ENCODE measurements around the gene ATP6V1A. TPM values are rescaled to one million over a fixed set of nuclear protein-coding genes. Genes with fewer than 3 reads are reported as not detected.

The ATP6V1A gene
- total and polyA plus RNA-seq, 2 of the 13 experiments (the other 11 are each of a cell fraction or from before 2014, with no cell fraction given), result 23.4 to 95.1 TPM

DNA sequence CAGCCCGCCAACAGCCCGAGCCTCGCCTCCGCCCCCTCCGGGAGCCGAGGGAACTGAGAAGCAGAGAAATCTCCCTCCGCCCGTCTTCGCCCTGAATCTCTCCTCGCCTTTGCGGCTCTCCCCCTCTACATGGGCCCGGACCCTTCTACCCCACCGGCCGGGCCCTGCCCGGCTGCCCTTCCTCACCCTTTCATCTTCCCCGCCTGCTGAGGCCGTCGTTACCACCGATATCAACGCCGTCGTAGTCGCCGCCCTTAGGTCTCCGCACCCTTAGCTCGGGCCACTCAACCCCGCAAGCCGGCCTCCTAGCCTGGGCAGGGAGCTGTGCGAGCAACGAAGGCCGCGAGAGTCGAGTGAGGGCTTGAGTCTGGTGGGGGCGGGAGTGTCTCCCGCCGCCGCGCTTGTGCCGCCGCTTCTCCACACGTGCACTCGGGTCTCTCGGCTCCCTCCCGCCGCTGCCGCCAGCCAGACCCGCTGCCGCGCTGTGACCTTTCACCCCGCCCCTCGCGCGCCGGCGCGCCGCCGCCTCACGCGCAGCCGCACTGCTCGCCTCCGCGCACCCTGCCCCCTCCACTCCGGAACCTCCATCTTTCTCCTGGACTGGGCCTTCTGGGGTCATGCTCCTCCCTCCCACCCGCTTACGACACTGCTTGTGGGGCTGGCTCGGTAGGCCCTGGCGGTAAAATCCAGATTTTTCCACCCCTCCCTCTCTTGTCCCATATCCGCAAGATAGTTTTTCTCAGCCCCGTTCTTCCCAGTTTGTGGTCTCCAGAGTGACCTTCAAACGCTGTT, 883 bp upstream of the ATP6V1A start, which contains the start of gene NAA50 (continued):
- TF ChIP-seq HNRNPH1 (optimal IDR thresholded peaks at IDR 0.05; ENCODE audit: low read depth, low read length) (no peak), CBX2 (IDR thresholded peaks at IDR 0.05; ENCODE audit: low read depth, low read length) (no peak), CBX2 (CRISPR knock-in tag; IDR thresholded peaks at IDR 0.05; ENCODE audit: low read depth) (no peak), KDM1A (CRISPR knock-in tag; IDR thresholded peaks at IDR 0.05) (no peak), ZNF790 (CRISPR knock-in tag; IDR thresholded peaks at IDR 0.05; ENCODE audit: borderline replicate concordance) (peak; percentile 82; the same call in 1 of the 2 replicates), ZBTB7B (CRISPR knock-in tag; IDR thresholded peaks at IDR 0.05) (peak; percentile 77; the same call in 1 of the 2 replicates), ZNF558 (CRISPR knock-in tag; IDR thresholded peaks at IDR 0.05; ENCODE audit: borderline replicate concordance) (no peak; the same call in 1 of the 2 replicates), ZNF776 (CRISPR knock-in tag; IDR thresholded peaks at IDR 0.05) (peak; percentile 82), YEATS2 (CRISPR knock-in tag; IDR thresholded peaks at IDR 0.05; ENCODE audit: borderline replicate concordance) (no peak), RBAK (CRISPR knock-in tag; IDR thresholded peaks at IDR 0.05) (no peak), AGO2 (optimal IDR thresholded peaks at IDR 0.05; ENCODE audit: low read depth, low read length) (peak; percentile 84), PHF8 (CRISPR knock-in tag; IDR thresholded peaks at IDR 0.05) (peak; percentile 86), ARNT2 (CRISPR knock-in tag; IDR thresholded peaks at IDR 0.05; ENCODE audit: low read depth) (peak; percentile 67; the same call in 1 of the 2 replicates), STAG1 (CRISPR knock-in tag; IDR thresholded peaks at IDR 0.05) (no peak; the same call in 1 of the 2 replicates)
- TF ChIP-seq, protein P1, sequence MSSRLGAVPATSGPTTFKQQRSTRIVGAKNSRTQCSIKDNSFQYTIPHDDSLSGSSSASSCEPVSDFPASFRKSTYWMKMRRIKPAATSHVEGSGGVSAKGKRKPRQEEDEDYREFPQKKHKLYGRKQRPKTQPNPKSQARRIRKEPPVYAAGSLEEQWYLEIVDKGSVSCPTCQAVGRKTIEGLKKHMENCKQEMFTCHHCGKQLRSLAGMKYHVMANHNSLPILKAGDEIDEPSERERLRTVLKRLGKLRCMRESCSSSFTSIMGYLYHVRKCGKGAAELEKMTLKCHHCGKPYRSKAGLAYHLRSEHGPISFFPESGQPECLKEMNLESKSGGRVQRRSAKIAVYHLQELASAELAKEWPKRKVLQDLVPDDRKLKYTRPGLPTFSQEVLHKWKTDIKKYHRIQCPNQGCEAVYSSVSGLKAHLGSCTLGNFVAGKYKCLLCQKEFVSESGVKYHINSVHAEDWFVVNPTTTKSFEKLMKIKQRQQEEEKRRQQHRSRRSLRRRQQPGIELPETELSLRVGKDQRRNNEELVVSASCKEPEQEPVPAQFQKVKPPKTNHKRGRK (CRISPR knock-in tag; IDR thresholded peaks at IDR 0.05), result no peak
- TF ChIP-seq, protein P2, sequence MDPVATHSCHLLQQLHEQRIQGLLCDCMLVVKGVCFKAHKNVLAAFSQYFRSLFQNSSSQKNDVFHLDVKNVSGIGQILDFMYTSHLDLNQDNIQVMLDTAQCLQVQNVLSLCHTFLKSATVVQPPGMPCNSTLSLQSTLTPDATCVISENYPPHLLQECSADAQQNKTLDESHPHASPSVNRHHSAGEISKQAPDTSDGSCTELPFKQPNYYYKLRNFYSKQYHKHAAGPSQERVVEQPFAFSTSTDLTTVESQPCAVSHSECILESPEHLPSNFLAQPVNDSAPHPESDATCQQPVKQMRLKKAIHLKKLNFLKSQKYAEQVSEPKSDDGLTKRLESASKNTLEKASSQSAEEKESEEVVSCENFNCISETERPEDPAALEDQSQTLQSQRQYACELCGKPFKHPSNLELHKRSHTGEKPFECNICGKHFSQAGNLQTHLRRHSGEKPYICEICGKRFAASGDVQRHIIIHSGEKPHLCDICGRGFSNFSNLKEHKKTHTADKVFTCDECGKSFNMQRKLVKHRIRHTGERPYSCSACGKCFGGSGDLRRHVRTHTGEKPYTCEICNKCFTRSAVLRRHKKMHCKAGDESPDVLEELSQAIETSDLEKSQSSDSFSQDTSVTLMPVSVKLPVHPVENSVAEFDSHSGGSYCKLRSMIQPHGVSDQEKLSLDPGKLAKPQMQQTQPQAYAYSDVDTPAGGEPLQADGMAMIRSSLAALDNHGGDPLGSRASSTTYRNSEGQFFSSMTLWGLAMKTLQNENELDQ (CRISPR knock-in tag; IDR thresholded peaks at IDR 0.05; ENCODE audit: borderline replicate concordance), result no peak
- TF ChIP-seq, protein P3, sequence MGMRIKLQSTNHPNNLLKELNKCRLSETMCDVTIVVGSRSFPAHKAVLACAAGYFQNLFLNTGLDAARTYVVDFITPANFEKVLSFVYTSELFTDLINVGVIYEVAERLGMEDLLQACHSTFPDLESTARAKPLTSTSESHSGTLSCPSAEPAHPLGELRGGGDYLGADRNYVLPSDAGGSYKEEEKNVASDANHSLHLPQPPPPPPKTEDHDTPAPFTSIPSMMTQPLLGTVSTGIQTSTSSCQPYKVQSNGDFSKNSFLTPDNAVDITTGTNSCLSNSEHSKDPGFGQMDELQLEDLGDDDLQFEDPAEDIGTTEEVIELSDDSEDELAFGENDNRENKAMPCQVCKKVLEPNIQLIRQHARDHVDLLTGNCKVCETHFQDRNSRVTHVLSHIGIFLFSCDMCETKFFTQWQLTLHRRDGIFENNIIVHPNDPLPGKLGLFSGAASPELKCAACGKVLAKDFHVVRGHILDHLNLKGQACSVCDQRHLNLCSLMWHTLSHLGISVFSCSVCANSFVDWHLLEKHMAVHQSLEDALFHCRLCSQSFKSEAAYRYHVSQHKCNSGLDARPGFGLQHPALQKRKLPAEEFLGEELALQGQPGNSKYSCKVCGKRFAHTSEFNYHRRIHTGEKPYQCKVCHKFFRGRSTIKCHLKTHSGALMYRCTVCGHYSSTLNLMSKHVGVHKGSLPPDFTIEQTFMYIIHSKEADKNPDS (CRISPR knock-in tag; IDR thresholded peaks at IDR 0.05), result peak; percentile 94
- TF ChIP-seq, protein P4, sequence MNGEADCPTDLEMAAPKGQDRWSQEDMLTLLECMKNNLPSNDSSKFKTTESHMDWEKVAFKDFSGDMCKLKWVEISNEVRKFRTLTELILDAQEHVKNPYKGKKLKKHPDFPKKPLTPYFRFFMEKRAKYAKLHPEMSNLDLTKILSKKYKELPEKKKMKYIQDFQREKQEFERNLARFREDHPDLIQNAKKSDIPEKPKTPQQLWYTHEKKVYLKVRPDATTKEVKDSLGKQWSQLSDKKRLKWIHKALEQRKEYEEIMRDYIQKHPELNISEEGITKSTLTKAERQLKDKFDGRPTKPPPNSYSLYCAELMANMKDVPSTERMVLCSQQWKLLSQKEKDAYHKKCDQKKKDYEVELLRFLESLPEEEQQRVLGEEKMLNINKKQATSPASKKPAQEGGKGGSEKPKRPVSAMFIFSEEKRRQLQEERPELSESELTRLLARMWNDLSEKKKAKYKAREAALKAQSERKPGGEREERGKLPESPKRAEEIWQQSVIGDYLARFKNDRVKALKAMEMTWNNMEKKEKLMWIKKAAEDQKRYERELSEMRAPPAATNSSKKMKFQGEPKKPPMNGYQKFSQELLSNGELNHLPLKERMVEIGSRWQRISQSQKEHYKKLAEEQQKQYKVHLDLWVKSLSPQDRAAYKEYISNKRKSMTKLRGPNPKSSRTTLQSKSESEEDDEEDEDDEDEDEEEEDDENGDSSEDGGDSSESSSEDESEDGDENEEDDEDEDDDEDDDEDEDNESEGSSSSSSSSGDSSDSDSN (CRISPR knock-in tag; IDR thresholded peaks at IDR 0.05), result peak; percentile 36; the same call in 1 of the 2 replicates
- TF ChIP-seq, protein P5, sequence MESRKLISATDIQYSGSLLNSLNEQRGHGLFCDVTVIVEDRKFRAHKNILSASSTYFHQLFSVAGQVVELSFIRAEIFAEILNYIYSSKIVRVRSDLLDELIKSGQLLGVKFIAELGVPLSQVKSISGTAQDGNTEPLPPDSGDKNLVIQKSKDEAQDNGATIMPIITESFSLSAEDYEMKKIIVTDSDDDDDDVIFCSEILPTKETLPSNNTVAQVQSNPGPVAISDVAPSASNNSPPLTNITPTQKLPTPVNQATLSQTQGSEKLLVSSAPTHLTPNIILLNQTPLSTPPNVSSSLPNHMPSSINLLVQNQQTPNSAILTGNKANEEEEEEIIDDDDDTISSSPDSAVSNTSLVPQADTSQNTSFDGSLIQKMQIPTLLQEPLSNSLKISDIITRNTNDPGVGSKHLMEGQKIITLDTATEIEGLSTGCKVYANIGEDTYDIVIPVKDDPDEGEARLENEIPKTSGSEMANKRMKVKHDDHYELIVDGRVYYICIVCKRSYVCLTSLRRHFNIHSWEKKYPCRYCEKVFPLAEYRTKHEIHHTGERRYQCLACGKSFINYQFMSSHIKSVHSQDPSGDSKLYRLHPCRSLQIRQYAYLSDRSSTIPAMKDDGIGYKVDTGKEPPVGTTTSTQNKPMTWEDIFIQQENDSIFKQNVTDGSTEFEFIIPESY (CRISPR knock-in tag; IDR thresholded peaks at IDR 0.05), result no peak
